ENCODE results near the gene COQ10B.

DNA sequence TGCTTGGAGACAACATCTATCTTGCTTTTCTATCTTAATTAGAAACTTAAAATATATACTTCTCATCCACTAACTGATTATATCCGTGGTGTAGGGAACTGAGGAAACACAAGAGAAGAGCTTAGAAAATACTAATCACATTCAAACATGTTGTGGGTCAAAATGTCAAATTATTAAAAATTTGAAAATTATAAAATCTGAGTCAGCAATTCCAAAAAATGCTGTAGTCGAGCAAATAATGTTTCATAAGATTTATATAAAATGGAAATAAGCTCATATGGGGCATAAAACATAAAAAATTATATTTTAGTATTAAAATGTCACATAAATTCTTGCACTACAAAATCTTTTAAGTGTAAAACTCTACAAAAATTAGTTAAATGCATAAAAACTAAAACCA lies 47.8 kb upstream of the COQ10B start:
- TF ChIP-seq POLR2AphosphoS5 (IDR thresholded peaks at IDR 0.05) (no peak), EP300 (IDR thresholded peaks at IDR 0.05) (no peak)
